Left hindlimb (tissue), 1 donor: ENCODE data around the gene SEMA4D.

ENCODE experiments used
- DNase-seq: peaks from one replicate; pipeline ENCODE4 v3.0.0-alpha.2; 2018

SEMA4D gene

DNA sequence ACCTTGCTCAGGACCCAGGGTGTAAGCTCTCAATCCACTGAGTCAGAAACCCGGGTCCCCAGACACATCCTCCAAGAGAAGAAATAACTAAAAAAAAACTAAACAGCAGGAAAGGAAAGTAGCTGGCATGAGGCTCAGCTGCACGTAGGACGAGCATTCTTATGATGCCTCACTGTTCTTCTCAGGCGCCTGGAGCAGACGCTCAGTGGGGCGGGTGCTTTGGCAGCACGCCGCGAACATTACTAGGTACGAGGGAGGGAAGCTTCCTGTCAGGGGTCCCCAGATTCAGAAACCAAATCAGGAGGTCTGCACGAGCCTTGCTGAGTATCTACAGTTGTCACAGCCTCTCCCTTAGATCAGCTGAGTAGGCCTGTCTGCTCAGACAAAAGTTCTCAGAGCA is 93.8 kb downstream of the SEMA4D start:
- no peak for DNase-seq

DNA sequence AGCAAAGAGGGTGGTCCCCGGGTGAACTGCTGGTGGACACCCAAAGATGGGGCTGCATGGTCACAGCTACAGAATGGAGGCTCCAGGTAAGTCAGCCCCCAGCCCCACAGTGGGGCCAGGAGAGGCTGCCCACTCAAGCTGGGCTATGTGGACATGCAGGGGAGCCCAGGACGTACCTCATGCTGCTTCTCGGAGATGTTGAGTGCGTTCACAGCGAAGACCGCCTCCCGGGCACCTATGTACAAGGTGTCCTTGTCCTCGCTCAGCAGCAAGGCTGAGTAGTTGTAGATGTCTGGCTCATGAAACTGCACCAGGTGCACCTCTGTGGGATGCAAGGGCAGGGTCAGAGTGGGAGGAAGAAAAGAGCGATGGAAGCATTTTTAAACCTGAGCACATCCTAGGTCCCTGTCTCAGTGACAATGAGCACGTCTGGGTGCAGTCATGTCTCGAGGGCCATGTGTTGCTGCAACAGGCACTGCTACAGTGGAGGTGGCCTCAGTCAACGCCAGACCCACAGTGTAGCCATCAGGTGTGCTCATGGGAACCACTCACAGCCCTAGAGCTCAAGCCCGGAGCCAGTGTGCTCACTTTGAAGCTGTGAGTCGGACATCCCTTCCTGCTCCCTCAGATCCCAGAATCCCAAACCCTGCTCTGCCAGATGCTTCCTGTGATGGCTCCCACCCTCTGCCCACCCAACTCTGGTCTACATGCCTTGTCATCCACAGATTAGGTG is 95.1 kb downstream of the SEMA4D start:
- DNase-seq = no peak

DNA sequence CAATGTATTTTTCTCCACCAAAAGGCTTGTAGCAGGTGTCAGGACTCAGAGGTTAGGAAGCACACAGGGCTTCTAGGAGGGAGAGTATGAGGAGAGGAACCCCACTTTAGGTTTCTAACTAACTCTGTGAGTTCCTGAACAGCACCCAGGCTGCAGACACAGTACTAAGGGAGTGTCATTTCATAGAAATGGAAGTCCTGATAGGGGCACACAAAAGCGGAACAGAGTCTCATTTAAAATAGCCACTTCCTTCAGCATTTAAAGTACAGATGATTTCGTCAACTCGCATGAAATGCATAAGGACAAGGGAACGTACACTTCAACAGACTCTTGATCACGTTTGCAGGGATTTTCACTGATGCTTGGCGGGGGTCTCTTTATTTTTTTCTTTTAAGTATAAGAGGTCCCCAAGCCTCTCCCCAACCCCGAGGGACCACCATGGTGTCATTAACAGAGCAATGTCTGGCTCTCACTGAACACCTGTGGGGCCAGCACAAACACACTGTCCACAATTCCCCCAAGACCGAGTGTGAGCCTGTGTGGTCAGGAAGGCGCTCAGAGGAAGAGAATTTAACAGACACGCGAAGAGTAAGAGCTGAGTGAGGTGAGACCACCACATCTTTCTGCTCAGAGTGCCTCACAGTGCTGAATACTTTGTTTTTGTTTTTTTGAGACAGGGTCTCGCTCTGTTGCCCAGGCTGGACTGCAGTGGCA is 97.4 kb downstream of the SEMA4D start:
- DNase-seq = no peak

DNA sequence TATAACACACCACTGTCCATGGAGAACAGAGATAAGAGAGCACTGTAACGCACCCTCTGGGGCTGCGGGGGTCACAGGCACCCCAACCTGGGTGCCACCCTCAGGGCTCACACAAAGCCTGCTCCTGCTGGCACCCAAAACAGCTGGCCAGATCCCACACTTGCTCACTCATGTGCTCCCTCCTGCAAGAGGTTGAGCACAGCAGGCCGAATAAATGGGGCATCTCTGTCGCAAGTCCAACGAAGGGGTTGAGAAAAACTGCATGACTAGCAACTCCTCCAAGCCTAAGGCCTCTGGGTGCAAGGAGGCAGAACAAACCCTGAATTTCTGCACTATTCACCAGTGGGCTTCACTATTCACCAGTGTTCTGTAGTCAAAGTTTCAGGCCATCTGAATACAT is 99.3 kb downstream of the SEMA4D start:
- DNase-seq = no peak

- DNase-seq = no peak
Observed at GRCh38 chr9:89397471-89397870, 100.4 kb downstream of the SEMA4D start.

- DNase-seq = no peak
Observed at GRCh38 chr9:89395931-89396710, 101.8 kb downstream of the SEMA4D start.

- DNase-seq = no peak
Observed at GRCh38 chr9:89394412-89394811, 103.5 kb downstream of the SEMA4D start.

DNA sequence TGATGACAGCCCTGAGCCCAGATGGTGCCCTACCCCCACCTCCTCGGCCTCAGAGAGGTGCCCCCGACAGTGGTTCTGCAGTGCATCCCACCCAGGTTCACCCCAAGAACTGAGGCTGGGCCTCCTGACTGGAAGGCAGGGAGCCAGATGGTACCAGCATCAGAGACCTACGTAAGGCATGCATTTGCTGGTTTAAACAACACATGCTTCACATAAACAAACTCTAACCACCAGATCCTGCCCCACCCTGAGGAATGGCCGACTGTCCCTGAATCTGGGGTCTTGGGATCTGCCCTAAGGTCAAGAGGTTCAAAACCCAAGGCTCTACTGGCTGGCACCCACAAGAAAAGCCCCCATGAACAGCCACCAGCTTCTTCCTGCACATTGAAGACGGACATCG is 106.3 kb downstream of the SEMA4D start:
- no peak for DNase-seq

DNA sequence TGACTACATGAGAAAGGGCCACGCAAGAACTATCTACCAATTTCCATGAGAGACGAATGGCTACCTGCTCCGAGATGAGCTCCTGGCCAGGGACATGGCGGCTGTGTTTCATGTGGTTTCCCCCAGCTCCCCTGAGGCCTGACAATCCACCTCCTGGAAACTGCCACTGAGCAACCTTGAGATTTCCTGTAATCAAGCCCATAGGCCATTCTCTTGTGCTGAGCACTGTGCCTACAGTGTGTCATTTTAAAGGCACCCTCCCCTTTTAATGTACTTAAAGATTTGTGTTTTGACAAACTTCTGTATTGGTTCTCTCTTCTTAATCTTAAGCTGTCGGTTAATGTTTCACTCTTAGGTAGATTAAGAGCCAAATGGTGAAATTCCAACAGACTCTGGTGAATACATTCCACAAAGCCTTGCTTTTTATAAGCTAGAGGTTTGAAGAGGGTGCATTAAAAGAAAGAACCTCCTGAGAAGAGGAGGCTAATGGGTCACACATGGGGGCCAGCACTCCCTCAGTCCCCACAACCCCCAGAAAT is 107.3 kb downstream of the SEMA4D start:
- no peak for DNase-seq

- no peak for DNase-seq
Observed at GRCh38 chr9:89390068-89390555, 107.8 kb downstream of the SEMA4D start.

- no peak for DNase-seq
Observed at GRCh38 chr9:89388868-89389177, 109.1 kb downstream of the SEMA4D start.

DNA sequence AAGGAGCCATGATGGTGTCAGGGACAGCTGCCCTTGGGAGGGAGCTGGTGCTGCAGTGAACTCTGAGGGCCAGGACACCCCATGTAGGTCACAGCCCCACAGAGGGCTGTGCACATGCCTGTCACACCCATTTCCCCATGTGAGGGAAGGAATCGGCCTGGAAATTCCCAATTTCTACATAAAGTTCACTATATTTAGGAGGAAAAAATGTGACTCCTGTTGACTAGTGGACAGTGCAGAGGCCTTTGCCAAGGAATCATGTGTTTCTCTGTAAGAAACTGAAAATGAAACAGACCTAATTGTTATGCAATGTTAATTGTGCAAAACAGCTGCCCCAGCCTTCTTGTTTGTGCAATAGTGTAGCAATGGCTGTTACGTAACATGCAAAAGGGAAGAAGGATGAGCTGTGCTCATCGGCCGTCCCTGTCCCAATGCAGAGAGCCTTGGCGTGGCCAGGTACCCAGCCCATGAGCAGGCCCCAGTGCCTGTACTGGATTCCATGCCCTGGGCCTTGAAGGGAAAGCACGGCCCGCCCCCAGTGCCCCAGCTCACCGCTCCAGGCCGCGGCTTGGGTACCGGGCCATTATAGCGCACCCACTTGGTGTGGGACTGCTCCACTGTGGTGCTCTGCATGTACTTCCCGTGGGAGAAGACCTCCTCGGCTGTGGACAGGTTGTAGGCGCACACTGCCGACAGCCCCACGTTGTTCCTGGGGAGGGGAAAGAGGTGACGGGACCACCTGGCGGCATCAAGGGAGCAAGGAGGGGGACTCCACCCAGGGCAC is 109.6 kb downstream of the SEMA4D start:
- DNase-seq = no peak

GRCh38 chr9:89387197-89387849 is 110.6 kb downstream of the SEMA4D start:
- DNase-seq = no peak

DNA sequence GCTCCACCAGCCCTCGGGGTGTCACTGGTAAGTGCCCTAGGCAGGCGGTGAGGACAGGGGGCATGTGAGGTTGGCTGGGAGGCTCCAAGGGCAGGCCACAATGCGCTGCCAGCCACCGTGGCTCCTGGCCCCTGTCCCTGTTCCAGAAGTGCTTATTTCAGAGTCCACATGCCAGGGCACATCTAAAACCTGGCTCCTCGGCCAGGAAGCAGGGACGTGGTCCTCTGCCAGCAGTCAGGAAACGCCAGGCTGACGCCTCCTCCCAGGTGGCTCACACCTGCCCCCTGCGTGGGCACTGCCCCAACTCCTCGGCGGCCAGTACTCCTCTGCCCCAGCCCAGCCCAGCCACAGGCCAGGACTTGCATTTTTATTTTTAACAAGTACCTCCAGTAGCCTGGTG is 111.1 kb downstream of the SEMA4D start:
- no peak for DNase-seq

DNA sequence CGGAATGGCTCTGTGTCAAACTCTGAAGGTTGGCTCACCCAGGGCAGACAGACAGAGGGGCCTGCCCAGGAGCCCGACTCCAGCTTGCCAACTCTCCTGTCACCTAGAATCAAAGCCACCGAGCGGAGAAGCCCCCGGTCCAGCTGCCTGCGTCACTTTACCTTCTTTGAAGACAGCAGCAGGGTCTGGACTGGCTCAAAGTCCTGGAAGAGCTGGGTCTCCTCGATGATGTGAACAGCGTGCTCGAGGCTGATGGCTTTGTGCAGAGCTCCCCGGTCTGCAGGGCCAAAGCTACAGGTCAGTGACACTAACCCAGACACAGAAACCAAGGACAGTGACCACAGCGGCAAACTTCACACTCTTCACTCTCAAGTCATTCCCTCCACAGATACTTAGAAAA is 111.7 kb downstream of the SEMA4D start:
- DNase-seq = no peak

DNA sequence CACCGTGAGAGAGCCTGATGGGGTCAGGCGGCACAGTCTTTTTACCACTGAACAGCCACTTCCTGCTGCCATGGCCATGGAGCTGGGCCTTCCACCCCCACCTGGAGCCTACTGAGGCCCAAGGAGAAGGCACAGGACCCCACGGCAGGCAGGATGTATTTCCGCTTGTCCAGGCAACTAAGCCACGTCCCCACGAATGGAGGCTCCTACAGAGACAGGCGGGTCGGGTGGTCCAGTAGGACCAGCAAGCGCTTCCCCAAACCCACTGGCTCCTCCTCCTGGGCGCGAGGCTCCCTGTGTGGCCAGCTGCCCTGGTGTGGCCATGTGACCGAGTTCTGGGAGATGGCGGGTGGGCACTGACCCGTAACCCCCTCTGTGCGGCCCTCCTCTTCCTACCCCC is 113.1 kb downstream of the SEMA4D start:
- DNase-seq = no peak

GRCh38 chr9:89383721-89384300 is 114.1 kb downstream of the SEMA4D start:
- DNase-seq = no peak

GRCh38 chr9:89383030-89383720 is 114.7 kb downstream of the SEMA4D start:
- DNase-seq = no peak

DNA sequence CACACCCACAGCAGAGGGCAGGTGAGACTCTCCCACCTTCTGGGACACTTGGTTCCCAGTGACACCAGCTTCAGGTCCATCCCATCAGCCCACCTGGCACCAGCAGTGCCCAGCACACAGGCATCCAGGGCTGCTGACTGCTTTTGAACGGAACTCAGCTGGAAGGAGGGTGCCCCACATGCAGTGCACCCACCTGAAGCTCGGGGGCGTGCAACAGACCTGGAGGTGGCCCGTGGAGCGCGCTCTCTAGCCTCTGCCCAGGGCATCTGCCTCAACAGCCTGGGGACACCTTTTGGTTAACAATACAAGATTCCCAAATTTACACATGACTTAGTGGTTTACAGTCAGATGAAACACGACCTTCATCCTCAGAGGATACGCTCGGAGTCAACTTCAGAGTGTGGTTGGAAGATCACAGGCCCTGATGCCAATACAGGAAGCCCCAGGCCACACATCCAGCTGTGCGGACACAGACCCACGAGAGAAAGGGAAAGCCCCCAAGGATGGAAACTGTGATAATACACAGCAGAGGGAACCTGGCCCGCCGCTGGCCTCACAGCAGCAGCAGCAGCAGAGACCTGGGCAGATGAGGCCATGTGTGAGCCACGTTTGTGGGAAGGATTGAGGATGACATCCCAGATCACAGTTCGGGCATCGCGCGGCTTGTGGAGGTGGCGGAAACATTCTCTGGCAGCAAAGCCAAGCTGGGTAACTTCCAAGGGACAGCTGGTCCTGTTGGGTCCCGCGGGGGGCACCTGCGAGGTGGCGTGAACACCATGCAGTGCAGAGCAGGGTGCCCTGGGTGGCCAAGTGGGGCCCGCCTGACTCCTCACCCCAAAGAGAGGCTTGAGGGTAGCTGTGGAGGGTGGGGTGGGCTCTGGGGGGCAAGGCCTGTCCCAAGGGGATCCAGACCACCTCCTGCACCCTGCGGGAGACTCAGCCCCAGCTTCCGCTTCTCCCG is 115.6 kb downstream of the SEMA4D start:
- DNase-seq = no peak

DNA sequence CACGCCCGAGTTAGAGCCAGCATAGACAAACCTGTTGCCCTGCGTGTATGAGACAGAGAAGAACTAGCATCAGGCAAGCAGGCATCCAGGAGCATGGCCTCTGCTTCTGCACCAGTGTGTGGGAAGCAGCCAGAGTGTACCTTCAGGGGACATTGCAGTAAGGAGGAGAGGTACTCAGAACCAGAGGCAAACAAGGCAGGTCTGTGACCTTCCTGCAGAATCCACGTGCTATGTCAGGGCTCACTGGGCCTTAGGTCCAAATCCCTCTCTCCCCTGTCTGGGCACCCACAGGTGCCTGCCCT is 116.7 kb downstream of the SEMA4D start:
- DNase-seq = no peak
